Measurements from ENCODE around the gene INPP5K.

Gene INPP5K

DNA sequence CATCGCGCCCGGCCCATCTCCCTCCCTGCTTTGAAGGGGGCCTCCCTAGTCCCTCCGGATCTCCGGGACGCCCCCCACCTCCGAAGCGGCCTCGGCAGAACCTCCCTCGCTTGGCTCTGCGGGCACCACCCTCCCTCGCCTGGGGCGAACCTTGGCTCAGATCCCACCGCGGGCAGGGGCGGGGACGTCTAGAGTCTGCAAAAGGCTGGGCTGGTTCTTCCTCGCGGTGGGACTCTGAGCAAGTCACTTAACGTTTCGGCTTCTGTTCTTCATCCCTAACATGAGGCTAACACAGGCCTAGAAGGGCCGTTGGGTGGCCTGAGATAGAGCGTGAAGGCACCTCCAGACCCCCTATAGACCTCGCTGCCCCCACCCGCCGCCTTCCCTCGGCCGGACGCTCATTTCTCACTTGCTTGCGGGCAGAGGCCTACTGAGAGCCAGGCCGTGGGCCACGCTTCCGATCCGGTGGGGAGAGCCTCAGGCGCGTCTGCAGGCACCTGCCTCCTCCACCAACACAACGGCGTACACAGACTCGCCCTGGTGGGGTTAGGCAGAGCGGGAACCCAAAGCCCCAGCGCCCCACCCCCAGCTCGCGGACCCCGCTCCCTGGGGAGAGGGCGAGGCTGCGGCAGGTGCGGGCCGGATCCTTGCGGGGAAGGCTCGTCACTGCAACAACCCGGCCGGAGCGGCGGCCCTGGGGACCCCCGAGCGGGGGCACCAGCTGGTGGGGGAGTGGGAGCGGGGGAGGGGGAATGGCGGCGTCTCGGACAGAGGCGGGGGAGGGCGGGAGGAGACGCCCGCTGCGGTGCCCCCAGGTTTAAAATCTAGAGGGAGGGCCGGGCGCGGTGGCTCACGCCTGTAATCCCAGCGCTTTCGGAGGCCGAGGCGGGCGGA lies 29.4 kb downstream of the INPP5K start:
- TF ChIP-seq, protein P1, sequence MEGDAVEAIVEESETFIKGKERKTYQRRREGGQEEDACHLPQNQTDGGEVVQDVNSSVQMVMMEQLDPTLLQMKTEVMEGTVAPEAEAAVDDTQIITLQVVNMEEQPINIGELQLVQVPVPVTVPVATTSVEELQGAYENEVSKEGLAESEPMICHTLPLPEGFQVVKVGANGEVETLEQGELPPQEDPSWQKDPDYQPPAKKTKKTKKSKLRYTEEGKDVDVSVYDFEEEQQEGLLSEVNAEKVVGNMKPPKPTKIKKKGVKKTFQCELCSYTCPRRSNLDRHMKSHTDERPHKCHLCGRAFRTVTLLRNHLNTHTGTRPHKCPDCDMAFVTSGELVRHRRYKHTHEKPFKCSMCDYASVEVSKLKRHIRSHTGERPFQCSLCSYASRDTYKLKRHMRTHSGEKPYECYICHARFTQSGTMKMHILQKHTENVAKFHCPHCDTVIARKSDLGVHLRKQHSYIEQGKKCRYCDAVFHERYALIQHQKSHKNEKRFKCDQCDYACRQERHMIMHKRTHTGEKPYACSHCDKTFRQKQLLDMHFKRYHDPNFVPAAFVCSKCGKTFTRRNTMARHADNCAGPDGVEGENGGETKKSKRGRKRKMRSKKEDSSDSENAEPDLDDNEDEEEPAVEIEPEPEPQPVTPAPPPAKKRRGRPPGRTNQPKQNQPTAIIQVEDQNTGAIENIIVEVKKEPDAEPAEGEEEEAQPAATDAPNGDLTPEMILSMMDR (IDR thresholded peaks at IDR 0.05; ENCODE audit: low read depth, low read length), result no peak
- DNase-seq (ENCODE audit: extremely low read depth, low read depth), result no peak

DNA sequence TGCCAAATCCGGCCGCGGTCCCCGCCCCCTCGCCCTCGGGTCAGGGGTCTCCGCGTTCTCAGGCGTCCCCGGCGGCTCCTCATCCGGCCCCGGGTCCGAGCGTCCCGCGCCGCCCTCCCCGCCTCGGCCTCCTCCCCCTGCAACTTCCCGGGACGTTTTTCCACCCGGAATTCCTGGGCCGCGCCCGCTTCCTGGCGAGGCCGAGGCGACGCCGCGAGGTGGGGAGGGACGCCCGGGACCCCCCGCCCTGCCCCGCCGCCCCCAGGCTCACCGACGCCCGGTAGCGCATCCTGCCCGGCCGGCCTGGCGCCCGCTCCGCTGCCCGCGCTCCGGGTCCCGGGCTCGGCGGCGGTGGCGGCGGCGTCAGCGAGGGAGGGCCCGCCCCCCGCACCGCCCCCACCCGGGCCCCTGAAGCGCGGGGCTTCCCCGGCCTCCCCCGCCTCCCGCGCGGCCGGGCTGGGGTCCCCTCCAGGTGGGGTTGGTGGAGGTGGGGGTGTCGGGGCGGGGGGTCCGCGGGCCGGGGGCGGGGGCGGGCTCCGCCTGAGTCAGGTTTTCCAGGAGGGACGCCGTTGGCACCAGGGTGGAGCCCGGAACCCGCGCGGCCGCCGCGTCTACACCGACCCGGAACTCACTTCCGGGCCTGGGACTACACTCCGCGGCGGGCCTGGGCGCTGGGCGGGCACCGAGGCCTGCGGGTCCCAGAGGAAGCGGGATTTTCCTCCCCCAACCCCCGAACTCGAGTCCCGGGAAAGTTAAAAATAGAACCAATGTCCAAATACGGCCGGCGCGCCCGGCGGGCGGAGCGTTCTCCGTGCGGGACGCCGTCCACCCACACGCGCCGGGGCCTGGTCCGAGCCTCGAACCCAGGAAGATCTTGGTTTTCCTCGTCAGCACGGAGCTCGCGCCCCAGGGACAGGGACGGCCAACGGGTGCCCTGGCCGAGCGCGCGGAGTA lies 30.7 kb downstream of the INPP5K start:
- TF ChIP-seq, protein P1 (IDR thresholded peaks at IDR 0.05; ENCODE audit: low read depth, low read length), result no peak
- DNase-seq (ENCODE audit: extremely low read depth, low read depth), result no peak

DNA sequence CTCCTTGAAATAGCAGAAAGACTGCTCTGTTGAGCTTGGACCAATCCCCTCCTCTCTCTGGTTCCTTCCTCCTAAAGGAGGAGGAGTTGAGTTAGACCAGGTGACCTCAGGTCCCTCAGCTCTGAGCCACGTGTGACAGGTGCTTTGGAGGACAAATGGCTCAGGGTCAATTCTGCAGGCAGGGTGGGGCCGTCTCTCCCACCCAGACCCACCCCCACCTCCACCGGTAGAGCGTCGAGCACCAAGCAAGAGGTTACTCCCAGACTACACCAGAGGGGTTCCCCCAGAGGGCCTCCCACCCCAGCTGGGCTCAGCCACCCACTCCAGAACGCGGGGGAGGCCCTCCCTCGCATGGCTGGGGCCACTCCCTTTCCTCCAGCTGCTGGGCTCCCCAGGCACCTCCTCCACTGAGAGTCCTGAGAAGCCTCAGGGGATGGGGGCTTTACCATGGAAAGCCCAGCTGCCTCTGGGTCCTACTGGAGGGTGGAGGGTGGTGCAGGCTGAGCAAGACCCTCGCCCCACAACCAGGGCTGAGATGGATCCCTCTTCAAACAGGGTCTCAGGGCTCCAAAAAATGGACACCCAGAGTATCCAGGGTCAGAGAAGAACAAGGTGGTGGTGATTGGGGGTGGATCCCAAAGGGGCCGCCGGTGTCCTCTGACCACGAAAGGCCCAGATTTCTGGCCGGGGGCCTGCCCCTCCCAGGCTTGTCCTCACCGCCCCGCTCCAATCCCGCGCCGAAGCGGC lies 31.6 kb downstream of the INPP5K start:
- no peak for DNase-seq (ENCODE audit: extremely low read depth, low read depth)
- TF ChIP-seq, protein P1 (IDR thresholded peaks at IDR 0.05; ENCODE audit: low read depth, low read length), result no peak

DNA sequence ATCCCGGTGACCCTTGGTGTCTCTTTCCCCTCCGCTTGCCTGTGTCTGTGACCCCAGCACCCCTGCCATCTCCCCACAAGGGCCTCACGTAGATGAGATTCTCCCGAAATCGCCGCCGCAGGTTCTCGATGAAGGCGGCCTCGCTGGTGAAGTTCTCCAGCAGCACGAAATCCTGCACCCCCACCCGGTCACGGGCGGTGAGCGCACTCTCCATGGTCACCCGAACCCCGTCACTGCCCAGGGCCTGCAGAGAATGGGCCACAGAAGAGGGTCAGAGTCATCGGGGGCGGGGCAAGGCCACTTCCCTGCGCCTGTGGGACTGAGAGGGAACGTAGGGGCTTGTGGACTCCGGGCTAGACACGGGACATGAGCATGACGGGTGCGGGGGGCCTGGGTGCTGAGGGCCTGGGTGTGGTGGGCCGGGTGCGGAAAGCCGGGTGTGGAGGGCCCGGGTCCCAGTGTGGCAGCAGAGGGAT lies 32.3 kb downstream of the INPP5K start:
- no peak for DNase-seq (ENCODE audit: extremely low read depth, low read depth)
- TF ChIP-seq, protein P1 (IDR thresholded peaks at IDR 0.05; ENCODE audit: low read depth, low read length), result no peak

DNA sequence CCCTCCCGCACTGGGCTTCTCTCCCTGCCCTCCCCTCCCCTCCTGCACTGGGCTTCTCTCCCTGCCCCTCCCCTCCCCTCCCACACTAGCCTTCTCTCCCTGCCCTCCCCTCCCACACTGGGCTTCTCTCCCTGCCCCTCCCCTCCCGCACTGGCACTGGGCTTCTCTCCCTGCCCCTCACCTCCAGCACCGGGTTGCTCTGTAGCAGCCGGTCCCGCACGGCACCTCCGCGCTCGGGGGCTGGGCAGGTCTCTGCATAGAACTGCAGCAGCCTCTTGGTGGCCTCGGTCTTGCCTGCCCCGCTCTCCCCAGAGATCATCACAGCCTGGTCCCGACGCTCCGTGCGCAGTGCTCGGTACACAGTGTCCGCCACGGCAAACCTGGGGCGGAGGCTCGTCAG lies 33.7 kb downstream of the INPP5K start:
- TF ChIP-seq, protein P1 (IDR thresholded peaks at IDR 0.05; ENCODE audit: low read depth, low read length), result no peak
- DNase-seq (ENCODE audit: extremely low read depth, low read depth), result no peak

DNA sequence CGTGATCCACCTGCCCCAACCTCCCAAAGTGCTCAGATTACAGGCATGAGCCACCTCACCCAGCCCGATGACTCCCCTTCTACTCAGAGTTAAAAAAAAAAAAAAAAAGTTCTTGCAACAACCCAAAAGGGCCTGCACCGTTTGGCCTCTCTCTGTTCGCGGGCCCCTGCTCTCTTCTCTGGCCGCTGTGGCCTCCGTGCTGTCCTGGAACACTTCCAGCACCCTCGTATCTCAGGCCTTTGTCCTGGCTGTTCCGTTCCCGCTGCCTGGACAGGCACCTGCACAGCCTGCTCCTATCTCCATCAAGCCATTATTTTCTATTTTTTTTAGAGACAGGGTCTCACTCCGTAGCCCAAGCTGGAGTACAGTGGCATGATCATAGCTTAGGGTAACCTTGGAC lies 34.7 kb downstream of the INPP5K start:
- TF ChIP-seq, protein P1 (IDR thresholded peaks at IDR 0.05; ENCODE audit: low read depth, low read length), result no peak
- DNase-seq (ENCODE audit: extremely low read depth, low read depth), result no peak
